HTERT RPE-1 (cell line): Measurements from ENCODE around the gene JAG2.

ENCODE experiments used
- in situ Hi-C: fragments of 300-500 bp; cut with MboI; formaldehyde crosslinking; loops from 4 replicates; pipeline ENCODE4 v1.14.3; 2020; ENCODE audit warnings: low sequenced_read_pairs

Gene JAG2

DNA sequence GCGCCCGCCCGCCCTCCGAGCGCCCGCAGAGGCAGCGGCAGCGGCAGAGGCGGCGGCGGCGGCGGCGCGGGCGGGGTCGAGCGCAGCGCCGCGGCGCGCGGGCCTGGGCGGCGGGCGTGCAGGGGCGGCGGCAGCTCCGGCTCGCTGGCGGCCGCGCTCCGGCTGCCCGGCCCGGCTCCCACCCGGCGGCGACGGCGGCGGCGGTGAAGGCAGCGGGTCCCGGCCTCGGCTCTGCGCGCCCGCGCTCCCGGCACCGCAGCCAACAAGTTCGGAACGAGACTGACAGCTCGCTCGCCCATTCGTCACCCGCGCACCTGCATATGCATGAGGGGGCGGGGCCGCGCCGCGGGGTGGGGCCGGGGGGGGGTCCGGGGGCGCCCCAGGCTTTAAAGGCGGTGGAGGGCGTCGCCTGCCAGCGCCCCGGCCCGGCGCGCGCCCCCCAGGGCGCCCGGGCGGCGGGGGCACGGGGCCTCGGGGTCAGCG lies at the start of gene JAG2:
JAG2 (minus strand) TSS at position 281 of the 483 bp plus-strand sequence. CDS start 356 bp downstream, outside the sequence.
- in situ Hi-C loops: no loop called here

- in situ Hi-C loops: no loop called here
Observed at GRCh38 chr14:105217774-105218173, 49.2 kb upstream of the JAG2 start.

- in situ Hi-C loops: no loop called here
Observed at GRCh38 chr14:105216490-105217247, 48.1 kb upstream of the JAG2 start.

- in situ Hi-C loops: no loop called here
Observed at GRCh38 chr14:105215602-105216001, 47.0 kb upstream of the JAG2 start.

- in situ Hi-C loops: no loop called here
Observed at GRCh38 chr14:105214324-105214915, 45.8 kb upstream of the JAG2 start.

GRCh38 chr14:105213361-105213760 lies 44.8 kb upstream of the JAG2 start:
- in situ Hi-C loops: no loop called here

DNA sequence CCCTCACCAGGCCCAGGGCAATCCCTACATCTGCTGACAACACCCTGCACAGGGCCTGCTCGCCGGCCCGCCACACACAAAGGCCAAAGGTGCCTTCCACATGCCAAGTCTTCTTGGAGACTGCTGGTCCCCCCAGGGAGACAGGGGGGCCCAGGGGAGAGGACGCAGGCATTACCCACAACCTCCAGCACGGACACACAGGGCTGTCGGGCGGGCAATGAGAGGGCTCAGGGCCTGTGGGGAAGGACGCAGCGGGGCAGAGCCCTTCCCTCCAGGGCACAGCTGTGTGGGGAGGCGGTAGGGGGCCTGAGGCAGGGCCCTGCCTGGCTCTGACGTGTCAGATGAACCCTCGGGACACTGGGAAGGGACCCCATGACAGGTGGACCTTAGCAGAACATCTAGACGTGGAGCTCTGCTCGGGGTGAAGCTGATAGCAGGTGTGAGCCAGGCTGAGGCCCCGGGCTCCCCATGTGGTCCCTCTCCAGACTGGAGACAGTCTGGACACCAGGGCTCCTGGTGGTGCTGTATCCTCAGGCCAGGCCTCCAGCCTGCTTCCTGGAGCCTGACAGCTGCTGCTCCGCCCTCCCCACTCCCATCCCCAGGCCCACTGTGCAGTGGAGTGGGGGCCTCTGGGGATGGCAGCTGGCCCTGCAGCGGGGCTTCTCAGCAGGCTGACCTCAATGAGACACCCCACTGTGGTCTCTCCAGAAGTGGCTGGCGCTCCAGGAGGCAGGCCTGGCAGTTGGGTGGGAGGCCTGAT lies 44.1 kb upstream of the JAG2 start:
- in situ Hi-C loops: no loop called here

GRCh38 chr14:105211758-105212089 lies 43.1 kb upstream of the JAG2 start:
- in situ Hi-C loops: no loop called here

GRCh38 chr14:105211086-105211757 lies 42.6 kb upstream of the JAG2 start:
- in situ Hi-C loops: no loop called here

DNA sequence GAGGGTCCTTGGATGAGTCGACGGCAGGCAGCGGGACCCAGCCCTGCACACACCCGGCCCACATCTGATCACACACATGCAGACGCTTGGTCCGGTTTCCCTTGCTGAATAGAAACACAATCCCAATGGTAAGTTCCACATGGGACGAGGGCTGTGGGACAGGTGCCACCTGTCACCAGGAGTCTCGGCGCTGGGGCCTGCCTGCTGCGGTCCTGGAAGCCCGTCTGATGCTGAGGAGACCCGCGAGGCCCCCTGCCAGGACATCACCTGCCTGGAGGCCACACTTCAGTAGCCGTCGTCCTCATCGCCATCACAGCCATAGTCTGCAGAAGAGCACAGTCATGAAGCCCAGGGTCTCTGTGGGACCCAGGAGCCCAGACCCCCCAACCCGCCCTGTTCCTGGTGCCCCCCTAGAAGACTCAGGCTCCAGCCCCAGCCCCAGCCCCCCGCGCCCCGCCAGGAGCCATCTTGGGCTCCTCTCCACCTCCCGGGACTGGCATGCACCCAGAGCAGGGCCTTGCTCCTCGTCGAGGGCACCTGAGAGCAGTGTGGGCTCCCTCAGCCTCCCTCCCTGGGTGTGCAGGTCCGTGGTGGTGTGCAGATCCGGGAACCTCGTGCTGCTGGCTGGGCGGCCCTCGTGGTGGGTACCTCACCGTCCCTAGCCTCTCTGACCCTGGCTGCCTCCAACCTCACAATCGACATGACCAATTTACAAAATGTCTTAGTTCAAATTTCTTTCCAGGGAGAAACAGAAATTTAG lies 41.9 kb upstream of the JAG2 start:
- in situ Hi-C loops: no loop called here

- in situ Hi-C loops: no loop called here
Observed at GRCh38 chr14:105209646-105210045, 41.1 kb upstream of the JAG2 start.

- in situ Hi-C loops: no loop called here
Observed at GRCh38 chr14:105209091-105209490, 40.5 kb upstream of the JAG2 start.

GRCh38 chr14:105208738-105209075 lies 40.1 kb upstream of the JAG2 start:
- in situ Hi-C loops: no loop called here

- in situ Hi-C loops: no loop called here
Observed at GRCh38 chr14:105207996-105208737, 39.6 kb upstream of the JAG2 start.

GRCh38 chr14:105207460-105207901 lies 38.9 kb upstream of the JAG2 start:
- in situ Hi-C loops: no loop called here

- in situ Hi-C loops: no loop called here
Observed at GRCh38 chr14:105206873-105207272, 38.3 kb upstream of the JAG2 start.

DNA sequence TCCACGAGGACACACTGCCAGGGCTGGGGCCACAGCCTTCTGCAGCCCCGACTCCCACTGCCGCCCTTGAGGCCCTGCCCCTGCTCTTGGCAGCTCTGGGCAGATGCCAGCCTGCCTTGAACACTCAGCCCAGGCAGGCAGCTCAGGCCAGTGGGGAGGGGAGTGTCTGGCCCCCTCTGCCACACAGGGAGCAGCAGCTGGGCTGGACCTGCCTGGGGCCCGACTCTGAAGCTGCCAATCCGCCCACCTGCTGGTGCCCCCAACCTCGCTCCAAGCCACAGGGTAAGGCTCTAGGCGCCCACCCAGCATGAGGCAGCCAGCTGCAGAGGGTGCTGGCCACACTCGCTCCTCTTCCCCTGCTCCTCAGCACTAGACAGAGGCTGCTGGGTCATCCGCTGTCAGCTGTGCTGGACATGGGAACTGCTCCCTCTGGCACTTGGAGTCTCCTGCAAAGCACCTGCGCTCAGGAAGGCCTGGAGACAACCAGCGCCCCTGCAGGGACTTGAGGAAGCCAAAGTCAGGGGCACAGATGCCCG lies 37.2 kb upstream of the JAG2 start:
- in situ Hi-C loops: no loop called here

- in situ Hi-C loops: no loop called here
Observed at GRCh38 chr14:105204931-105205672, 36.5 kb upstream of the JAG2 start.
